Stimulated activated CD4-positive, alpha-beta T cell treated with anti-CD3 and anti-CD28 coated beads, Interleukin-15, amount 100 ng/mL, for 24 hours (primary cell): ENCODE measurements around the gene KRT31.
"Not testable (repeated sequence)": the region's sequence is repeated elsewhere in the genome, so short reads cannot be mapped to it uniquely, and the experiment has no call there.

Source experiments
- DNase-seq: peaks from one replicate; pipeline ENCODE4 v3.0.0-alpha.2; 2020

The KRT31 gene

DNA sequence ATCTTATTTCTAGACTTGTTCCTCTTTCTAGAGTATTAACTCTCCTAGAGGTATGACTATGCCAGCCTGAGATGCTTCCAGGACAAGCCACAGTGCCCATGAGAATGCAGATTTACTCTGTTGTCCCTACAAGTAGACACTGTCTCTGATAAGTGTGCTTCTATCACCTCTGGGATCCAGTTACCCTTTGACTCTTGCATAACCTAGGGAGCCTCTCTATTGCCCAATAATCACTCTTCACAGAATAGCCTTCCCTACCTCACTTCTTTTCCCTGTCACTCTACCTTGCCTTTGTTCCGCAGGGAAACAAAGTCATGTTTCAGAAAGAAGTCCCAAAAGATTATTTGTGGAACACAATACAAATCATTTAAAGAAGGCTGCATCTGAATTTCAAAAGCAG is 13.7 kb downstream of the KRT31 start:
- DNase-seq: no peak

- no peak for DNase-seq
Measured at GRCh38 chr17:41382394-41382793, 15.0 kb downstream of the KRT31 start.

DNA sequence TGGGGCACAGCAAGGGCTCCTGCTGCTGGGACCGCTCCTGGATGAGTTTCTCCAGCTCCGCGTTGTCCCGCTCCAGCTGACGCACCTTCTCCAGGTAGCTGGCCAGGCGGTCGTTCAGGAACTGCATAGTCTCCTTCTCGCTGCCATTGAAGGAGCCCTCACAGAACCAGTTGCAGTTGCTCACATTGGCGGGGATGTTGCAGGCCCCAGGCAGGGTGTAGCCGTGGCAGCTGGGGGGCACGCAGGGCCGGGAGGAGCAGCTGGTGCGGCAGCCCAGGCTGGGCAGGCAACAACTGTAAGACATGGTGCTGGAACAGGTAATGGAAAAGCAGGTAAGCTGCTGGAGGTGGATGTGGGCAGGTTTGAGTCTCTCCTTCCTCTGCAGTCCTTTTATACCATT is 15.5 kb downstream of the KRT31 start, which contains the start of gene KRT34:
Gene KRT34 (minus strand): TSS at position 364 of the 400 bp plus-strand sequence. CDS start 60 bp downstream, at position 304.
- not testable (repeated sequence) for DNase-seq

DNA sequence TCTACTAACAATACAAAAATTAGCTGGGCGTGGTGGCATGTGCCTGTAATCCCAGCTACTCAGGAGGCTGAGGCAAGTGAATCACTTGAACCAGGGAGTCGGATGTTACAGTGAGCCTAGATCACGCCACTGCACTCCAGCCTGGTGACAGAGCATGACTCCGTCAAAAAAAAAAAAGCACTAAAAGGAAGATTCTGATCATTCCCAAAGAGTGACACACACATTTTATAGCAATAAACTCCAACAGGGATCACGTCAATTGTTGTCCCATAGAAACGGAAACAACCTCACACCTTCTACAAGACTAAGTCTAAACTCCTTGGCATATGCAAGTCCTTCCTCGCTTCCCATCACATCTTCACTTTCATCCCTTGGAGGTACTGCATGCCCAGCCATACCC is 17.3 kb downstream of the KRT31 start:
- not testable (repeated sequence) for DNase-seq

GRCh38 chr17:41377546-41377945 is 19.9 kb downstream of the KRT31 start:
- no peak for DNase-seq

DNA sequence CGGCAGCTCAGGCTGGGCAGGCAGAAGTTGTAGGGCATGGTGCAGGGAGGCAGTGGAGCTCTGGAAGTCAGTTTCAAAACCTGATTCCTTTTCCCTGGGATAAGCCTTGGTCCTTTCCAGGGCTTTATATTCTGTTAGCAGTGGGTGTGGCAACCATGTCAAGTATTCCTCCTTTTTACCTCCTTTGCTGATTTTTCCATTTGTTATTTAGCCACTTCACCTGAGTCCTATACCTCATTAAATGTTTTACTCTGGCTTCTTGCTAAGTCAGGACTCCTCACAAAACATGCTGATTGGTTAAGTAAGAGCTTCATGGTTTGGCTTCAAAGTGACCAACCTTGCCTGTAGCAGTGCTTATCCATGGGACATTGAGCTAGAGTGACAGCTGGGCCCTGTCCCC is 27.7 kb downstream of the KRT31 start, which contains the start of gene KRT33B:
Gene KRT33B (minus strand): TSS at position 101 of the 400 bp plus-strand sequence. CDS start 63 bp downstream, at position 38.
- DNase-seq: no peak

GRCh38 chr17:41369023-41369422 is 28.4 kb downstream of the KRT31 start:
- no peak for DNase-seq

GRCh38 chr17:41367426-41368075 is 29.9 kb downstream of the KRT31 start:
- DNase-seq: no peak

GRCh38 chr17:41366070-41366469 is 31.3 kb downstream of the KRT31 start:
- DNase-seq: no peak

DNA sequence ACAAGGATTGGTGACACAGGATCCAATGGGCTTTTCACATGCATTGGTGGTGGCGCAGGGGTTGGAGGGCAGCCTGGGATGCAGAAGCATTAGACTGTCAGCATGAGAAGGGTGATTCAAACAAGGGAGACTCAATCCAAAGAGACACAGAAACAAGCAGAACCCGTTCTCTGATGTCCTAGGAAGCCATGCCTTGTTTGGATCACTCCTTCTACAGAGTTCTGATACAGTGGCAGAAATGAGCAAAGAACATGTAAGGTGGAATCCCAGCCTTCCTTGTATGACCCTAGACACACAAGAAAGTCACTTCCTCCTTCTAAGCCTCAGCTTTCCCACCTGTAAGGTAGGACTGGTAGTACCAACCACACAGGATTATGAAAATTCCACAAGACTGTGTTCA is 33.5 kb downstream of the KRT31 start:
- no peak for DNase-seq

- no peak for DNase-seq
Measured at GRCh38 chr17:41360296-41360995, 37.0 kb downstream of the KRT31 start.

GRCh38 chr17:41354536-41354935 is 42.9 kb downstream of the KRT31 start:
- no peak for DNase-seq

DNA sequence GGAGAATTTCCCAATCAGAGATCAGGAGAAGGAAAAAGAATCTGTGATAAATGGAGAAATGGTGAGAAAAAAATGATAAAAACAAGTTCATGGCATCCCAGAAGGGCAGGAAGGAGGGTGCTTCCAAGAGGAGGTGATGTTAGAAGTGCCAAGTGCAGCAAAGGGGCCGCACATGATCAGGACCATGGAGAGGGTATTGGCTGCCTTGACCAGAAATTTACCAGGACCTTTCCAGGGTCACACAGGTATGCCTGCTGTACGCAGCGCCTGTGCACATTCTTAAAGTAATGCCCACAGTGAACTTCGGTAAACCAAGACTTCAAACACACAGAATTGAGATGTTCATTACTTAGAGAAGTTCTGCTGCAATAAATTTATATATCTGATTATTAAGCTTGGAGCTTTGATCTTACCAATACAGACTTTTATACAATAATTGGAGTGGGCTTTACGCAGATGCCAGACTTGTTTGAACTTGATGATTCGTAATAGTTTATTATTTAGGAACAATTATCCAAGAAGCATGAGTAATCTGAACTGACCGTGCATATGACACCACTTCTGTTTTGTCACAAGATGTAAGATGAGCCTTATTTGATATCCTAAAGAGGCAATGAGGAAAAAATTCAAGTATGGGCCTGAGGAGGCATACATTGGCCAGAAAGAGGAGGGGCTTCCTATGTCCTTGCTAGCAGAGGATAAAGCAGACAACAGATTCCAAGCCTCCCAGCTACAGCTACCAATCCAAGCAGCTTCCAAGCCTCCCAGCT is 44.6 kb downstream of the KRT31 start:
- DNase-seq: no peak

- no peak for DNase-seq
Measured at GRCh38 chr17:41351177-41351576, 46.2 kb downstream of the KRT31 start.

DNA sequence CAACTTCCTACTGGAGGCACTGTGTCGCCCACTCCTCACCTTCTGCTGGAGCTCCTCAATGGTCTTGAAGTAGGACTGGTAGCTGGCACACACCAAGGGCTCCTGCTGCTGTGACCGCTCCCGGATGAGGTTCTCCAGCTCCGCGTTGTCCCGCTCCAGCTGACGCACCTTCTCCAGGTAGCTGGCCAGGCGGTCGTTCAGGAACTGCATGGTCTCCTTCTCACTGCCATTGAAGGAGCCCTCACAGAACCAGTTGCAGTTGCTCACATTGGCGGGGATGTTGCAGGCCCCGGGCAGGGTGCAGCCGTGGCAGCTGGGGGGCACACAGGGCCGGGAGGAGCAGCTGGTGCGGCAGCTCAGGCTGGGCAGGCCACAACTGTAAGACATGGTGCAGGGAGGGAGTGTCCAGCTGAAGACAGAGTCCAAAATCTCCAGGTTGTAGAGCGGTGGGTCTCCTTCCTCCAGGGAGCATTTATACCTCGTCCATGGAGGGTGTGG is 47.0 kb downstream of the KRT31 start, which contains the start of gene KRT33A:
Gene KRT33A (minus strand): TSS at position 448 of the 498 bp plus-strand sequence. CDS start 61 bp downstream, at position 387.
- DNase-seq: not testable (repeated sequence)

- DNase-seq: no peak
Measured at GRCh38 chr17:41347869-41348760, 49.3 kb downstream of the KRT31 start.

DNA sequence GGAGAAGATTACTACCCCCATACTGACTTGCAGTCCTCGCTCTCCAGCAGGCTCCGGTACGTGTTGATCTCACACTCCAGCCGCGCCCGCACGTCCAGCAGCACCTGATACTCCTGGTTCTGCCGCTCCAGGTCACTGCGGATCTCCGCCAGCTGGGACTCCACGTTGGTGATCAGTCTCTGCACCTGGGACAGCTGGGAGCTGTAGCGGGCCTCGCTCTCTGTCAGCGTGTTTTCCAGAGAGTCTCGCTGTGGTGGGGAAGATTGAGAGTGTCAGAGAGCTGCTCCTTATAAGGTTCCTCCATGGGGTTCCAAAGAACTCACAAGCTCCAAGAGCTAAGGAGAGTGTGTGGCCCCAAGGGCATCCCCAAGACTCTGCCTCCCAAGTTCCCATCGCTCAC is 51.0 kb downstream of the KRT31 start:
- DNase-seq: not testable (repeated sequence)

- no peak for DNase-seq
Measured at GRCh38 chr17:41345992-41346391, 51.4 kb downstream of the KRT31 start.
